ENCODE measurements around the gene CHCHD1.
"Not testable (repeated sequence)": the region's sequence is repeated elsewhere in the genome, so short reads cannot be mapped to it uniquely, and the experiment has no call there.

Gene CHCHD1

DNA sequence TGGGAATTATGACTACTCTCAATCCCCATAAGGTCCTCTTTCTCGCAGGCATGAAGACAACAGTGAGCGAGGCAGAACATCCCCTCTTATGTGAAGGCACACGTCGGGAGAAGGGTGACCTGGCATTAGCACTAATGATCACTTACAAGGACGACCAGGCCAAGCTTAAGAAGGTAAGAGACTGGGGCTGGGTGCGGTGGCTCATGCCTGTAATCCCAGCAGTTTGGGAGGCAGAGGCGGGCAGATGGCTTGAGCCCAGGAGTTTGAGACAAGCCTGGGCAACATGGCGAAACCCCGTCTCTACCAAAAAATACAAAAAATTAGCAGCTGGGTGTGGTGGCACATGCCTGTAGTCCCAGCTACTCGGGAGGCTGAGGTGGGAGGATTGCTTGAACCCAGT is 13.6 kb downstream of the CHCHD1 start:
- not testable (repeated sequence) for DNase-seq

DNA sequence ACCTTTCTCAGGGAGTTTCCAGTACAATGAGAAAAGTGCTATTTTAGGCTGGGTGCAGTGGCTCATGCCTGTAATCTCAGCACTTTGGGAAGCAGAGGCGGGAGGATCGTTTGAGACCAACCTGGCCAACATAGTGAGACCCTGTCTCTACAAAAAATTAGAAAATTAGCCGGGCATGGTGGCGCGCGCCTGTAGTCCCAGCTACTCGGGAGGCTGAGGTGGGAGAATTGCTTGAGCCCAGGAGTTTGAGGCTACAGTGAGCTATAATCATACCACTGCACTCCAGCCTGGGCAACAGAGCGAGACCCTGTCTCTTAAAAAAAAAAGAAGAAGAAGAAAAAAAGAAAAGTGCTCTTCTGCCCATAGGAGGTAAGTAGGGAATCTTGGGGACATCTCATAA is 14.2 kb downstream of the CHCHD1 start:
- not testable (repeated sequence) for DNase-seq

DNA sequence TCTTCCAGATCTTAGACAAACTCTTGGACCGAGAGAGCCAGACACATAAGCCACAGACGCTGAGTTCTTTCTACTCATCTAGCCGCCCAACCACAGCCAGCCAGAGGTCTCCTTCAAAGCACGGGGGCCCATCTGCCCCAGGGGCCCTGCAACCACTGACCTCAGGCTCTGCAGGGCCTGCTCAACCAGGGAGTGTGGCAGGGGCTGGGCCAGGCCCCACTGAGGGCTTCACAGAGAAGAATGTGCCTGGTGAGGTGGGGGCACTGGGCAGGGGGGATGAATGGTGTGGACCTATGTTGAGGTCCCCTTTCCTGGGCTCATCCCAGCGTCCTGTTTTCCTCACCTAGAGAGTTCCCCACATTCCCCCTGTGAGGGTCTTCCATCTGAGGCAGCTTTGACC is 14.9 kb downstream of the CHCHD1 start:
- no peak for DNase-seq

DNA sequence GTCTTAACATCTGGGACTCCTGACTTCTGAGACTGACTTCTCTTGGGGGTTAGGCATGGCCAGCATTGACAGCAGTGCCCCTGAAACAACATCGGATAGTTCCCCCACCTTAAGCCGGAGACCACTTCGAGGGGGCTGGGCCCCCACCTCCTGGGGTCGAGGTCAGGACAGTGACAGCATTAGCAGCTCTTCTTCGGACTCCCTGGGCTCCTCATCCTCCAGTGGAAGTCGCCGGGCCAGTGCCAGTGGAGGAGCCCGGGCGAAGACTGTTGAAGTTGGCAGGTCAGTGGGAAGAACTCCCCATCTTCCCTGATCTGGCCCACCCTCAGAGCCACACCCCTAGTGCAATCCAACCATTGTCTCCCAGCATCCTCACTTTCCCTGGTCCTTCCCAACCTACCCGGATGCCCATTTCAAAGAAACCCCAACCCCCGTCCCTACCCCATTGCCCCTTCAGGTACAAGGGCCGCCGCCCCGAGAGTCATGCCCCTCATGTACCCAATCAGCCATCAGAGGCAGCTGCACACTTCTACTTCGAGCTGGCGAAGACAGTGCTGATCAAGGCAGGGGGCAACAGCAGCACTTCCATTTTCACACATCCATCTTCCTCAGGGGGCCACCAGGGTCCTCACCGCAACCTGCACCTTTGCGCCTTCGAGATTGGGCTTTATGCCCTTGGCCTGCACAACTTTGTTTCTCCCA is 15.6 kb downstream of the CHCHD1 start:
- DNase-seq, result no peak

DNA sequence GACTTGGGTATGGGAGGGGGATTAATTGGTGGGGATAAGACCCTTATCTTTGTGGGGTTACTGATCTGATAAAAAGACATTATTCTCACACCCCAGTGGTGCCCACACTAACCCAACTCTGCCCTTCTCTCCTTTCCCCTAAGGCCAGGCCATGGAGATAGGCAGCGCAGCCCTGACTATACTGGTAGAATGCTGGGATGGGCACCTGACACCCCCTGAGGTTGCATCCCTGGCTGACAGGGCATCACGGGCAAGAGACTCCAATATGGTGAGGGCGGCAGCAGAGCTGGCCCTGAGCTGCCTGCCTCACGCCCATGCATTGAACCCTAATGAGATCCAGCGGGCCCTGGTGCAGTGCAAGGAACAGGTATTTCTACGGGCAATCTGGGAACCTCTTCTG is 16.2 kb downstream of the CHCHD1 start:
- no peak for DNase-seq

DNA sequence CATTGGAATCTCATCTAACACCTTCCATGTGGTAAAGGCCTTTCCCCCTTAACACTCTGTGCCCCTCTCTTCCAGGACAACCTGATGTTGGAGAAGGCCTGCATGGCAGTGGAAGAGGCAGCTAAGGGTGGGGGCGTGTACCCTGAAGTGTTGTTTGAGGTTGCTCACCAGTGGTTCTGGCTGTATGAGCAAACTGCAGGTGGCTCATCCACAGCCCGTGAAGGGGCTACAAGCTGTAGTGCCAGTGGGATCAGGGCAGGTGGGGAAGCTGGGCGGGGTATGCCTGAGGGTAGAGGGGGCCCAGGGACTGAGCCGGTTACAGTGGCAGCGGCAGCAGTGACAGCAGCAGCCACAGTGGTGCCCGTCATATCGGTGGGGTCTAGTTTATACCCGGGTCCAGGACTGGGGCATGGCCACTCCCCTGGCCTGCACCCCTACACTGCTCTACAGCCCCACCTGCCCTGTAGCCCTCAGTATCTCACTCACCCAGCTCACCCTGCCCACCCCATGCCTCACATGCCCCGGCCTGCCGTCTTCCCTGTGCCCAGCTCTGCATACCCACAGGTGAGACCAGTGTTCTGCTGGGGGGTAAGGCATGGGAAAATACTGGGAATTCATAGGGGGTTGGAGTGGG is 17.2 kb downstream of the CHCHD1 start:
- no peak for DNase-seq

DNA sequence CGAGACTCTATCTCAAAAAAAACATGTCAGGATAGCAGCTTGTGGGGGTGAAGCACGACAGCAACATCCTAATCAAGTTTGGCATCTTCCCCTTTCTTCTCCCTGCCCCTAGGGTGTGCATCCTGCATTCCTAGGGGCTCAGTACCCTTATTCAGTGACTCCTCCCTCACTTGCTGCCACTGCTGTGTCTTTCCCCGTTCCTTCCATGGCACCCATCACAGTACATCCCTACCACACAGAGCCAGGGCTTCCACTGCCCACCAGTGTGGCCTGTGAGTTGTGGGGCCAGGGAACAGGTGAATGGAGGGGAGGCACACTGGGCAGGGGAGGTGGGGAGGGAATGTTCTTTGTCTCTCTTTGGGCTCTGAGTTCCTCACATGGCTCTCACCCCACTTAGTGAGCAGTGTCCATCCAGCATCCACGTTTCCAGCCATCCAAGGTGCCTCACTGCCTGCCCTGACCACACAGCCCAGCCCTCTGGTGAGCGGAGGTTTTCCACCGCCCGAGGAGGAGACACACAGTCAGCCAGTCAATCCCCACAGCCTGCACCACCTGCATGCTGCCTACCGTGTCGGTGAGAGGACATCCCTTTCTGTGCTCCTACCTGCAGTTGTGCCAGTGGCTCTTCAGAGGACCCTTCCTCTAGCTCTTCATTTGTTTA is 18.2 kb downstream of the CHCHD1 start:
- DNase-seq, result peak in 1 of 2 experiments; percentile 22

DNA sequence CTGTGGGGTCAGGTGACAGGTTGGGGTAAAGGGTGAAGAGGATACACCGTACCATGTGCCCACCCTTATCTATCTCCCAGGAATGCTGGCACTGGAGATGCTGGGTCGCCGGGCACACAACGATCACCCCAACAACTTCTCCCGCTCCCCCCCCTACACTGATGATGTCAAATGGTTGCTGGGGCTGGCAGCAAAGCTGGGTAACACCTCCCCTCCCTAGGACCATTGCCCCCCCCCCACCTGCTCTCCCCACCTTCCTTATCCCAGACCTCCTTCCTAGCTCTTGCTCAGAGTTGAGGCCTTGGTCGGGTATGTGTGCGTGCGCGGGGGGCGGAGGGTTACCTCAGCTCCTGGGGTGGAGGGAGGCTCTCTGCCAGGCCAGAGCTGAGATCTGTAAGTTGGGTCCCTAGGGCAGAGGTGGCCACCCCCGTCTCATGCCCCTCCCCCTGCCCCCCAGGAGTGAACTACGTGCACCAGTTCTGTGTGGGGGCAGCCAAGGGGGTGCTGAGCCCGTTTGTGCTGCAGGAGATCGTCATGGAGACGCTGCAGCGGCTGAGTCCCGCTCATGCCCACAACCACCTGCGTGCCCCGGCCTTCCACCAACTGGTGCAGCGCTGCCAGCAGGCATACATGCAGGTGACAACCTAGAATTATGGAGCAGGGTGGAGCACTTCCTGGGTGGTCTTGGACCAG is 18.9 kb downstream of the CHCHD1 start:
- DNase-seq, result no peak

DNA sequence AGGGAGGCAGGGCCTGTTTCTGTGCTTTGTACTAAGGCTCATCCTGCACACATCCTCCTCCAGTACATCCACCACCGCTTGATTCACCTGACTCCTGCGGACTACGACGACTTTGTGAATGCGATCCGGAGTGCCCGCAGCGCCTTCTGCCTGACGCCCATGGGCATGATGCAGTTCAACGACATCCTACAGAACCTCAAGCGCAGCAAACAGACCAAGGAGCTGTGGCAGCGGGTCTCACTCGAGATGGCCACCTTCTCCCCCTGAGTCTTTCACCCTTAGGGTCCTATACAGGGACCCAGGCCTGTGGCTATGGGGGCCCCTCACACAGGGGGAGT is 19.4 kb downstream of the CHCHD1 start:
- no peak for DNase-seq

DNA sequence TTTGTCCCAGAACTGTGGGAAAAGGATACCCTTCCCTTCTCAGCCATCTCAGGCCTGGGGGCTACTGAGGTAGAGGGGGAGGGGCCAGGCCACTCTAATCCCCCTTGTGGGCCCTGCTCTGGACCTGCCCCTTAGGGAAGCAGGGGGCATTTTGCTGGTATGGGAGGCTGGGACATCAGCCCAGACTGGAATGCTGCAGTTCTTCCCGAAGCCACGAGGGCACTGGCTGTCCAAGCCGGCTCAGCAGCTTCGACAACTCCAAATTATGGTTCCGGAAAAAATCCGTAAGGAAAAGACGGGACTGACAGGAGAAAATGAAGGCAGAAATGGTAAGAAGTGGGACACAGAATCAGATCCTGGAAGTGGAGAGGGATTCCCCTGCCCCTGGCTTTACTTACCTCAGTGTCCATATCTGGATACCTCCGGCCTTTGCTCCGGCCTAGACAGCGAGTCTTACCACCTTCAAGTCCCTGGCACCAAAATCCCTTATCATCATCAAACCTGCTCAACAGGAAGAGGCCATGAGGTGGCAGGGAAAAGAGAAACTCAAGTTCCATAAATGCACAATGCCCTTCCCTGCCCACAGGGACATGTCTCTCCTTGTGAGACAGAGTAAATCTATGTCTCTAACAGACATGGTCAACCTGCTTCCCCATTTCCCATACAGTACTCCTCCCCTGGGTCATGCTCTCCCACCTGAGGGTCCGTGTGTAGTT is 20.6 kb downstream of the CHCHD1 start:
- no peak for DNase-seq

DNA sequence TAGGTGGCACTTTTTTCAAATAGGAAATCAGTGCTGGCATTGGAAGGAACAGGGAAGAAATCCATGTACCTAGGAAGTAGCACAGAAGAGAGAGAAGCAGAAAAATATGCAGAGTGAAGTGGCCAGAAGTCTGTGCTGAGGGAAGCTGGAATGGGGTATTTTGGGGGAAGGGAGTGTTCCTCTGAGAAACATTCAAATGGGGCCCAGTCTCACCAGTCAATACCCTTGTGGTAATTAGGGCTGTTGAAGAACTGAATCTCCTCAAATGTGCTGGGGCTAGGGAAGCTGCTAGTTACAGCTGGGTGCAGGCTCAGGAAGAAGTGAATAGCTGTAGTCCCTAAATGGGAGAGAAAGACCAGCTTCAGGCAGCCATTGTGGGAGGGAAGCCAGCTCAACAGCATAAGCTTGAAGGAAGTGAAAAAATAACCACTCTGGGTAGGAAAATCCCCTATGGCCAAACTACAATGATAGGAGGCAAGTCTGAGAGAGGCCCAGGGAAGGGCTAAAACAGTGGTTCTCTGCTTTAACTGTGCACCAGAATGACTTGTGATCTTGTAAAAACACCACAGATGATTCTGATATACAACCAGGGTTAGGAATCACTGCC is 21.9 kb downstream of the CHCHD1 start:
- DNase-seq, result peak in 1 of 2 experiments; percentile 16

DNA sequence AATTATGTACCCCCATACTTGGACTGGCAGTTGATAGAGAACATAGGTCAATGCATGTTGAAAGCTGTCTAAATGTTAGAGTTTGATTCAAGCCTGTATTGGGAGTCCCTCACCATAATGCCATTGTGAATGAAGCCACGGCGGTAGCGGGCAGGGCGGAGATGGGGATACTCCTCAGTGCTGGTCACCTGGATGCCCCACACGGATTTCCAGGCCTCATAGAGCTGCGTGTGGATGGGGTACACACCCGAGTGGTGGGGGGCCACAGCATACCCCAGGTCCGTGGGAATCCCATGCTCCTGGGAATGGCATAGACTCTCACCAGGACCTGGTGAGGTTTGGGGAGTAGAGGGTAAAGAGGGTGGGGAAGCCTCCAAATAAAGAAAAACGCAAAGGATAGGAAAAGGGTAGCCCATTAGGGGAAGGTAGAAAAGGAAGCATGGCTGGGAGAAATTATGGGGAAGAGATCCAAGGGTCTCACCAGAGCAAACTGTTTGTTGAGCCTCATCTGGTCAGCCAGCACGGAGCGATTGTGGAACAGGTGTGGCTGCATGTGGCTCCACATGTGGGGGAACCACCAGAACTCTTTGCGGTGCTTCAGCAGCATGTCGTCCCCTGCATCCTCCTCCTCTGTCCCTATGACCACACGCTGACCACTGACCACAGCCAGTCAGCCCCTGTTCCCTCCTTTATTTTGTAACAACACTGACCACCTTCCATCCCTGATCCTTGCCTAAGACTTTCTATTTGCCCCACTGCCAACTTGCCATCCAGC is 24.5 kb downstream of the CHCHD1 start:
- DNase-seq, result no peak

DNA sequence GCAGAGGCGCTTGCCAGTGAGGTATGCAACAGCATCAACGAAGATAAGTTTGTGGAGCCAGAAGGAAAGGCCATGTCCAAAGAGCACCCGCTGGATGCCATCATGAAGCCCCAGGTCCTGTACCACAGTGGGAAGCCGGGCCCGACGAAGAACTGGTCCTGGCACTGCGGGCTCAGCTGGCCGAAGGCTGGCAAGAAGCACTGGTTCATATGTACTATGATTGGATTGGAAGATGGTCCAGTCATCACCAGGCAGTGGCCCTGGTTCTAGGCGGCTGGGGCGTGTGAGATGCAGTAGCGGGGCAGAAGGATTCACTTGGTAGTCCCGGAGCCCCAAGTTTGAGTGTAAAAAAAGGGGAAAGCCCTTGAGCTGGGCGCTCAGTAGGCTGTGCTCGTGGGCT is 25.6 kb downstream of the CHCHD1 start:
- no peak for DNase-seq

DNA sequence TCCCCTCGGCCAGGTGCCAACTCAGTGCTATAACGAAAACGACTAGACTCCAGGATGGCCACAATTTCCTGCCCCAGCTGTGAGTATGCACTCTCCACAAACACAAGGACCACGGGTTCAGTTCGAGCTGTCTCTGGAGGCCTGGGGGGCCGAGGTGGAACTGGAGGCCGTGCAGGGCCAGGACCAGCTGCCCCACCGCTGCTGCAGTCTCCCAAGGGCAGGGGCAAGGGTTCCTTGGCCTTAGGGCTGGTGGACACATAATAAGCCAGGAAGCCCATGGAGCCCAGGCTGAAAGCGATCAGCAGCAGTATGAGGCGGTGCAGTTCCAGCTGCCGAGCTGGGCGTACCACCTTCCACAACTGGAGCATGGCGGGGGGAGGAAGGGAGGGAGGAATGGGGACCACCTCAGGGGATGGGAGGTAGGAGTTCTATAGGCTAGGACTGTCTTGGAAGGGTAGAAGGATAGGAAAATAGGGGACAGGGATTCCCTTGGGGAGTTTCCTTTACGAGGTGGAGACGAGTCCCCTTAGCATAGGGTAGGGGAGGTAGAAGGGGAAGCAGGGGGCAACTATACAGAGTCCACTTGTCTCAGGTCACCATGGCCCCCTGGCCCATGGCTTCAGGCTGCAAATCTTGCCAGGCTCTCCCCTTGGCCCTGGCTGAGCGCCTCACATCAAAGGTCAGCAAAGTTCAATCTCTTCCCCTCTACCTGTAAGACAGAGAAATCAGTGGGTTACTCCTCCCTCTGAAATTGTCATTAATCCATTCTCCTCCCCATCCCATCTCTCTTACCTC is 26.4 kb downstream of the CHCHD1 start:
- DNase-seq, result no peak

DNA sequence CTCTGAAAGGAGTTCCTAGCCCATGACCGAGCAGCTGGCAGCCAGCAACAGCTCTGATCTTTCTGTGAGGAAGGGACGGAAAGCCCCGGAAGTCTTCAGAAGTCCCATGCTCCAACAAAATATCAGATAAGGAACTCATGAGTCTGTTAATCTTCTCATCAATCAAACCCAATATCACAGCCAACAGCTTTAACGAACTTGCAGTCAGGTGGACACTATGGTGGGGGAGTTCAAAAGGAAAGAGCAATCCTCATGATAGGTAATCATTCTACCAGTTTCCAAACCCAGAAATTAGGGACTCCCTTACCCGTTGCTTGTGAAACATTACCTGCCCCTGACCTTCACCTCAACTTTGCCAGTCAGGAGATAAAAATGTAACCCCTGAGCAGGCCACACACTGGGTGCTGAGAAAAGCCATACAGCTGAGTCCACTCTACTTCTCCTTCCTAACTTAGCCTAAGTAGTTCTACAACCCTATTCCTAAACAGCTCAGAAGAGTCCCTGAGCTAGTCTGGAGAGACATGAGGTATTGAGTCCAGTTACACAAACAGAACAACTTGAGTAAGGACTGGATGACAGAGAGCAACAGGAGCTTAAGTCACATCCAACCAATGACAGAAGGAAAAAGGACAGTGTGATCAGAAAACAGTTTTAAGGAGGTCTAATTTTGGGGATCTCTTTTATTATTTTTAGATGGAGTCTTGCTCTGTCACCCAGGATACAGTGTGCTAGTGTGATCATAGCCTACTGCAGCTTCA is 27.4 kb downstream of the CHCHD1 start:
- DNase-seq, result no peak

DNA sequence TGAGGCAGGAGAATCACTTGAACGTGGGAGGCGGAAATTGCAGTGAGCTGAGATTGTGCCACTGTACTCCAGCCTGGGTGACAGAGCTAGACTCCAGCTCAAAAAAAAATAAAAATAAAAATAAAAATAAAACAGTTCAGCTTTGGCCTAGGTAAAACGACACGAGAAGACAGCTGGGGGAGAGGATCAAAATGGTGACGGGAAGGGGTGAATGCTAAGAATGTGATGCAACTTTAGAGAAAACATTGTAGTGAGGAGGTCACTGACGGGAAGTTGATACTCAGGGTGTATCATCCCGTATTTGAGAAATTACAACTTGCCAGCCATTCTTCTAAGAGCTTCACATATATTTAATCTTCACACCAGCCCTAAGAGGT is 28.5 kb downstream of the CHCHD1 start:
- no peak for DNase-seq

DNA sequence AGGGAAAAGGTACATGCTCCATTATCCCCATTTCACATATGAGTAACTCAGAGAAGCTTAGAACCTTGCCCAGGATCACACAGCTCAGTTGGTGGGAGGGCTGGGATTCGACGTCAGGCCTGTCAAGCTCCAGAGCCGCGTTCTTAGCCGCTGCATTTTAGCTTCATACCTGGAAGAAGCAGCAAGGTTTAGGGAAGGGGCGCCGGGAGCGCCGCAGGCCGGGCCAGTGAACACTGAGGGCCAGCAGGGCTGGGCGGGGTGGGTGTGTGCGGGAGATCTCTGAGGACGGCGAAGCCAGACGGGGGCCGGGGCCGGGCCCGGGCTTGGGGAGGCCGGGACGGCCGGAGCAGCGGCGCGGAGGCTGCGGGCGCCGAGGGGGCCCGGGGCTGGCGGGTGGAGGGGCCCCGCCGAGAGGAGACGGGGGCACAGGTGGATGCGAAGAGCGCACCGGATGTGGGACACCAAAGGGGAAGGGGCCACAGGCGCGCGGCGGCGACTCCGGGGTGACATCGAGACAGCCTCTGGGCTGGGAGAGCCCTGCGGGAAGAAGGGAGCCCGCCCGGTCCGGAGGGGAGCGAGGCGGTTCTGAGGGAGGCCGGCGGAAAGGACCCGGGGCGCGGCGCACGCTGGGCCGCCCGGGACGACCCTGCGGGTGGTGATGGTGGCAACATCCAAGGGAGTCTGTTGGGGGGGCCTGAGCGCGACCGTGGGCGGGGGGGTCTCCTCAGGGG is 29.1 kb downstream of the CHCHD1 start:
- DNase-seq, result peak; percentile 41 to 43

DNA sequence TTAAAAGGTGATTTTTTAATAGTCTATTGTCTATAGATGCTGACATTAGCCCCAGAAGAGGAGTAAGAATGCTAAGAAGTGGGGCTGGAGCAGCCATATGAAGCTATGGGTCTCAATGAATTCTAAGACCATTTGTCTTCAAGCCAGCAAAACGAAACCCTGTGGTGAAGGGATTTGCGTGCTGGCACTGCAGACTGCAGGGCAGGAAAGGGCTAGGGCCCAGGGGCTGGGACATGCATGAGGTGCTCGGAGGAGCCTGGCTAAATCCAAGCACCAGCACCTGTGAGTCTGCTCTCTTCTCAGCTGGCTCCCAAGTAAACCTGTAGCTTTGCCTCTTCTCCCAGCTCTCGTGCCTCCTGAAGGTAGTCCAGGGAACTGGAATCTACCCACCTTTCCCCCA is 30.8 kb downstream of the CHCHD1 start:
- no peak for DNase-seq

DNA sequence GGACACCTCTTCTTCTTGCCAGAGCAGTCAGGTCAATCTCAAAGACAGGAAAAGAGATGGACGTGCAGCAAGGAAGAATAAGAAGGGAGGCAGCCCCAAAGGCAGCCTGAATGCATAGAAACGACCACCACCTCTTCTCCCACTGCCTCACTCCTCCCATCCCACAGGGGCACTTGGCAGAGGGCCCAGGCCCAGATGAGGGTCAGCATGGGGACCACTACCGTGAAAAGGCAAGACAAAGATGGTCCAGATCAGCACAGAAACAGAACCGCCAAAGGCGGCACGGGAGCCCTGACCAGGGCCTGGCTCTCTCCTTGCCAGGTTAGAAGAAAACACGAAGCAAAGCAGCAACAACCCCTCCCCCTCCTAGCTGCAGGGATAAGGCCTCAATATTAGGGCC is 31.5 kb downstream of the CHCHD1 start:
- no peak for DNase-seq
